IPS DF 19.7 (cell line): ENCODE results near the gene ASB2.
A peak's percentile ranks its signal among the peaks of the same experiment; 100 is the strongest.

ENCODE experiments used
- DNase-seq: peaks from one replicate; pipeline ENCODE4 v3.0.0-alpha.2; 2013; ENCODE audit warnings: low read depth, low spot score

The ASB2 gene

GRCh38 chr14:93962701-93963601 is 13.4 kb downstream of the ASB2 start:
- DNase-seq = no peak

- no peak for DNase-seq
Measured at GRCh38 chr14:93961620-93962019, 14.8 kb downstream of the ASB2 start.

DNA sequence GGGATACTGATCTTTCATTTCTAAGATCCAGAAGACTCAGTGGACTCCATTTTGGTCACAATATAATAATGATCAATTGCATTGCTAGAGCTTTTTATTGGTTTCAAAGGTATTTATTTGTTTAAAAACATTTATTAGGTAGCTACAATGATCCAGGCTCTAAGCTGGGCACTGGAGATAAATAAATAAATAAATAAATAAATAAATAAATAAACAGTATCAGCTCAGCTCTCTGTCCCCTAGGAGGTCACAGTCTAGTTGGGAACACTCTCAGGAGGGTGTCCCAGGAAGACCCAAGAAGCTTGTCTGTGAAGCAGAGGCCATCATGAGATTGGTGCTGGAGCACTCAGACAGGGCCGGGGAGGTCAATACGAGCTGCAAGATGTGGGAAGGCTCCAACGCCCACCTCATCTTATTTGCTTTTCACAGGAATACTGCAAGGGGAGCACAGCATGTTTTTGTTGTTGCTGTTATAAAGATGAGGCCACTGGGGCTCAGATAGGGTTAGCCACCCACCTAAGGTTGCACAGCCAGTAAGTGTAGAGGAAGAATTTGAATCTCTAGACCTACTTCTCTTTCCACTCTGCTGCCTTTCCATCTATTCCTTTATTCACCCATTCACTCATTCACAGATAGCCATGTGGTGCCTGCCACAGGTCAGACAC is 15.5 kb downstream of the ASB2 start:
- no peak for DNase-seq

GRCh38 chr14:93960108-93960475 is 16.3 kb downstream of the ASB2 start:
- no peak for DNase-seq

DNA sequence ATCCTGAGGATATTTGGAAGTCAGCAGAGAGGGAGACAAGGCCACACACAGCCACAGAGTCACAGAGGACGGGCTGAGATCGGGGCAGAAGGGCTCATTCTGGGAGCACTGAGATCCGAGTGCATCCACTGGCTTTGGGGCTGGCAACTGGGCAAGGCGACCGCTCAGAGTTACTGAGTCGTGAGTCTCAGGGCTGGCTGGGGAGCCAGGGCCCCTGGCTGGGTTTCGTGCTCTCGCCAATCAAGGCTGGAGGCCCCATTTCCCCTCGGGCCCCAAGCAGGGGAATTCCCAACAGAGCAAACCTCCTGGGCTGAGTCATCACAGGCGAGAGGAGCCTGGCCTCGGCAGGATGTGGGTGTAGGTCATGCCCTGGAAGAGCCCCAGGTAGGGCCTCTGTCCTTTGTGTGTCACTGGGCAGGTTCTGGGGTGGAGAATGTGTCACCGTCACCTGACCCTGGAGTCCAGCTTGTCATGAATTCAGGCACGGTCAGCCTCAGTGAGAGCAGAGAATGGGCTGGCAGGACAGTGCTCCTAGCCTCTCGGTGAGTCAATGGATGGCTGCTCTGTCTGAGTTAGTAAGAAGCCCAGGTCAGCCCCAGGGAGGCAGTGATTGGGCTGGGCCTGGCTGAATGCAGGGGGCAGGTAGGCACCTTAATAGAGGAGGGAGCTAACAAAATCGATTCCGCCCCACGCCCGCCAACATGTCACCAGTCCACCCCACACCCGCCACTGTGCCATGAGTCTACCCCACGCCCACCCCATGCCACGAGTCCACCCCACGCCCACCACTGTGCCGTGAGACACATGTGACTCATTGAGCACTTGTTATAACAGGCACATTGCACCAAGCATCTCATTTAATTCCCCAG is 16.9 kb downstream of the ASB2 start:
- DNase-seq = peak; percentile 33

DNA sequence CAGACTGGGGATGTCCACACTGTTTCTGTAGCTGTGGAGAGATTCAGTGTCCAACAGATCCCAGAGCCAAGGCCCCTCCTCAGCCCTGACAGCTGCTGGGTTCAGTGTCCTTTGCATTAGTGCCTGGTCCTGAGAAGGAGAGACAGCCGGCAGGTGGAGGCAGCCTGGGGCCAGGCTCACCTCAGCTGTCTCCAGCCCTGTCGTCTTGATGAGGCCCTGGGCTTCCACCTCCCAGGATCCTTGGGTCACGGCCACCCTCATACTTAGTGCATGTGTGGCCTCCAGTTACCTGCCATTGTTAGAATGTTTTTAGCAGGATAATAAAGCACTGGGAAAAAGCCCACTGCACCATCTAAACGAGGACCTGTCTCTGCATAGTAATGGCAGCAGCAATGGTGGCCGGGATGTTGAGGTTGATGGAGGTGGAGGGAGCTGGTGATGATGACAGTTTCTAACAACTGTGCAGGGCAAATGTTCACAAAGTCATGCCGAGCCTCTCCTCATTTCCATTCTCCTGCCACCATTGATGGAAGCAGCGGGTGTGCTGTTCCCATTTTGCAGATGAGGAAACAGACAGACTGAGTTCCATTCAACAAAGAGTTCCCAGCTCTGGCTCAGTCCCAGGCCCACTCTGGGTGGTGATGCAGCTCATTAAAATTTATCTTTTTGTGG is 17.7 kb downstream of the ASB2 start:
- DNase-seq = no peak

GRCh38 chr14:93957751-93958566 is 18.4 kb downstream of the ASB2 start:
- DNase-seq = no peak

DNA sequence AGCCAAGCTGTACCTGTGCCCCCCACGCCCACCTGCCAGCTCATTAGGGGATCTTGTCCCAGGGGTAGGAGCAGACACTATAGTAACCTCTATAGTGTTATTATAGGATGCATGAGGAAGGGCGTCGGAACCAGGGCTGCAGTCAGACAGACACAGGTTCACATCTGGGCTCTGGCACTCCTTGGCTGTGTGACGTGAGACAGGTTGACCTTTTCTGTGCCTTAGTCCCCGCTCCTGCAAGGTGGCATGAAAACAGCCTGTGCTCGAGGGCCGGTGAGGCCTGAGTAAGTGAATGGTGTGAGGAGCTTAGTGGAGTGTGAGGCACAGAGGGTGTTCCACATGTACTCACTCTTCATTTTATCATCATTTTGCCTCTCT is 19.0 kb downstream of the ASB2 start:
- no peak for DNase-seq

DNA sequence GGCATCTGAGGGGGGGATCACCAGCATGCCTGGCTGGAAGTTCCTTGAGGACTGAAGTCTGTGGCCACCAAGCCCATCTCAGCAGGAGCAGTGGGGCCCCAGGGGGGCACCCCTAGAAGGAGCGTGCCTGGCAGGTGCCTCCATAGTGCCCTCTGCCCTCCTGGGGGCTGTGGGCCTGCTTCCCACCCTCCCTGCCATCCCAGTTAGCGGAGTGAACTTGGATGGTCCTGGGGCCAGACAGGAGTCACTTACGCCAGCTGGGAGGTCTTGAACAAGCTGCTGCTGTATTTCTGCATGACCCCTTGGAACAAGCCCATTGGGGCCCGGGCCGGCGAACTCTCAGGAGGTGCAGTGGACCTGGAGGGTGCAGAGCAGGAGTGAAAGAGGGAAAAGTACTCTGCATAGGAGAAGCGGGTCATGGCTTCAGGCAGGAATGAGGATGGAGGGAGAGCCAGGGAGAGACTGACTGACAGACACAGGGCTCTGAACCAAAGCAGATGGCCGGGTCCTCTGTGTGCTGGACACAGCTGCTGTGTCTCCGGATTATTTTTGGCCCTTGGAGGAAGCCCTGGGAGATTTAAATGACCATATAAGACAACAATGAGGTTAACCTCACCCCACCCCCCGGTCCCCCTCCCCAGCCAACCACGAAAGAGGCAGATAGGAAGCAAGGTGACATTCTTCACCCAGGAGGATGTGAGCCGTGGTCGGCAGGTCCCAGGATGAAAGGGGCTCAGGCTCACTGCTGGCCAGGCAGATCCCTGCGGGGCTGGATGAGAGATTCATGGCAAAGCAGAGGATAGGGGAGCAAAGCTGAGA is 19.6 kb downstream of the ASB2 start:
- no peak for DNase-seq

DNA sequence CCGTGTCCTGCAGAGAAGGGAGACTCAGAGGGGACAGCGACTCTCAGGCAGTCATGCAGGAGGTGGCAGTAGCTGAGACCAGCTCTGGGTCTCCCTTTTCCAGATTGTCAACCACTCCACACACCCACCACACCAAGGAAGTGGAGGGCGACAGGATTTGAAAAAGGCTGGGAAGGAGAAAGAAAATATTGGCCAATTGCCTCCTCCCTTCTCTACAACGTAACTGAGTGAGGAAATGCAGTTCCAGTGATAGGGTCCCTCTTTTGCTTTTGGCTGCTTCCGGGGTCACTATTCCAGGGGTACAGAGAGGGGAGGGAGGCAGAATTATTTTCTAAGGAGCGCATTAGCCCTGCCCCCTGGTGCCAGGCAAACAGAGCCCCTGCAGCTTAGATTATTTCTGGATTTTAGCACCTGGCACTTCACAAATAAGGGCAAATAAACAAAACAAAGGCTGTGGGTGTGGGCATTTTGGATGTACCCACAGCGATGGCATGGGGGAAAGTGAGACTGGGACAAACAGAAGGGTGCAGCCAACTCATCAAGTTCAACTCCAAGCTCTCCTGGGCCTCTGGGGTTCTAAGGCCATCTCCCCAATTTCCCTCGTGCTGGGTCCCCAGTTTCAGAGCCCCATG is 20.4 kb downstream of the ASB2 start:
- DNase-seq = no peak

GRCh38 chr14:93954900-93955849 is 21.2 kb downstream of the ASB2 start:
- DNase-seq = no peak

DNA sequence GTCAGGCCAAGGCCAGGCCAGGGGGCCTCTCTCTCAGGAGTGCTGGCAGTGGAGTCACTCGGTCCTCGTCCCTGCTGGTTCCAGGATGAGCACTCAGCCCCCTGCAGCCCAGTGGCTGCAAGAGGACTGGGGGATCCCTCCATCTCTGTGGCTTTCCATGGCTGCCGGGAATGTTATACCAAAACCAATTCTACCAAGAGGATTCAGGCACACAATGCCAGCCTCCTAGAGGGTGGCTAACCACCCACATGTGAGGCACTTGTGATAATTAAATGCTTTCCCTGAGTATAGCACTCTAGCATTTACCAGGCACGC is 21.9 kb downstream of the ASB2 start:
- no peak for DNase-seq

DNA sequence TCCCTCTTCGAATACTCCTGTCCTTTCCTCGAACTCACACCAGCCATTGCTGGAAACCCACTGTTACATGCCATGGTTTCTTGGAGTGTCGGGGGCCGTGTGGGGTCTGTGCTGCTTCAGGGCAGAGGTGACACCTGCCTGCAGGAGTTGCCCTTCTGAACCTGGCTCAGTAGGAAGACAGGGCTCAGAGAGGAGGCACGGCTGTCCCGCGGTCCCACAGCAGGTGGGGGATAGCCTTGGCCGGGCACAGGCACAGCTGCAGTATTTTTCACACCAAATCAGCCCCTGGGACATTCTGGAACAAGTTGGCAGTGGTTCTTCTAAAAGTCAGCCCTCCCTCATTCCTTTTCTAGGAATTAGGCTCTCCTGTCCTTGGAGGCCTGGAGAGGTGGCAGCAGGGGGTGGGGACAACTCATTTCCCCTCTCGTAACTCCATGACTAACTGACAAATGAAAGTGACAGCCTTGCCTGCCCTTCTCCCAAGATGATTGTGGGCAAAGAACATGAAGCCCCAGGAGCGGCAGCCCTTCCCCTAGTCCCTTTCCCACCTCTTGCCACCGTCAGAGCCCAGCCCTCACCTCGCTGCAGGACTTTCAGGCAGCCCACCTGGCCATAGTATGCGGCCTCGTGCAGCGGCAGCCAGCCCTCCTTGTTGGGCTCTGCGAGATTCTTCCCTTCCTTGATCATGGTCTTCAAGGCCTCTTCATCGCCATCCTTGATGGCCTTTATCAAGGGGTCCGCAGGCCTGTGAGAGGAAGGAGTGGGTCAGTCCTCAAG is 22.4 kb downstream of the ASB2 start:
- no peak for DNase-seq

GRCh38 chr14:93953263-93953662 is 23.1 kb downstream of the ASB2 start:
- no peak for DNase-seq

GRCh38 chr14:93952829-93953228 is 23.5 kb downstream of the ASB2 start:
- DNase-seq = no peak

GRCh38 chr14:93951635-93952540 is 24.5 kb downstream of the ASB2 start:
- DNase-seq = no peak
